HG03066 (cell line): Measurements from ENCODE around the gene RNU6-9.
"Not testable (repeated sequence)": the region's sequence is repeated elsewhere in the genome, so short reads cannot be mapped to it uniquely, and the experiment has no call there.

Experiments used
- ATAC-seq: cut with Tn5 transposase; IDR thresholded peaks from one replicate; pipeline ENCODE4 v1.9.1; 2021; ENCODE audit warnings: low read depth; ENCODE audit not compliant: unreplicated experiment

Gene RNU6-9

DNA sequence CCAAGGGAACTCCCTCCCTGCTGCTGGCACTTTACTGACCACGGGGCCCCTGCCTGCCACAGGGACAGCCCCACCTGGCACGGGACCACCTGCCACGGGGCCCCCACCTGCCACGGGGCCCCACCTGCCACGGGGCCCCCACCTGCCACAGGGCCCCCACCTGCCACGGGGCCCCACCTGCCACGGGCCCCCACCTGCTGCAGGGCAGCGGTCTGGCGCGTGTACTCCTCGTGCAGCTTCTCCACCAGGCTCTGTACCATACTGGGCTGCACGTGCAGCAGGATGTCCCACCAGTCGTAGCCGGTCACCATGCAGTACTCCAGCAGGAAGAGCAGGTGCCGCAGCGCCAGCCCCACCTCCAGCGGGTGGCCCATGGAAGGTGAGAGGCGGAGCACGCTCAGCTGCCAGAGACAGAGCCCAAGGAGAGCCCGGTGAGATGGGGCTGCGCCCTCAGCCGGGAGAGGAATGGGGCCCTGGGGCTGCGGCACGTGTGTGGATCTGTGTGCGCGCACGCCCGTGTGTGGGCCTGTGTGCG is 16.4 kb upstream of the RNU6-9 start:
- ATAC-seq: no peak

DNA sequence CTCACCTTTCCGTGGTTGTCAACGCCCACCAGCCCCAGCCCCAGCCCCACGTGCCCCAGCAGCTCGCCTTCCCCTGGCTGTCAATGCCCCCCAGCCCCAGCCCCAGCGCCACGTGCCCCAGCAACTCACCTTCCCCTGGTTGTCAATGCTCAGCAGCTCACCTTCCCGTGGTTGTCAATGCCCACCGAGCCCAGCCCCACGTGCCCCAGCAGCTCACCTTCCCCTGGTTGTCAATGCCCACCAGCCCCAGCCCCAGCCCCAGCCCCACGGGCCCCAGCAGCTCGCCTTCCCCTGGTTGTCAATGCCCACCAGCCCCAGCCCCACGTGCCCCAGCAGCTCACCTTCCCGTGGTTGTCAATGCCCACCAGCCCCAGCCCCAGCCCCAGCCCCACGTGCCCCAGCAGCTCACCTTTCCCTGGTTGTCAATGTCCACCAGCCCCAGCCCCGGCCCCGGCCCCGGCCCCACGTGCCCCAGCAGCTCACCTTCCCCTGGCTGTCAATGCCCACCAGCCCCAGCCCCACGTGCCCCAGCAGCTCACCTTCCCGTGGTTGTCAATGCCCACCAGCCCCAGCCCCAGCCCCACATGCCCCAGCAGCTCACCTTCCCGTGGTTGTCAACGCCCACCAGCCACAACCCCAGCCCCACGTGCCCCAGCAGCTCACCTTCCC is 15.2 kb upstream of the RNU6-9 start:
- ATAC-seq: not testable (repeated sequence)

DNA sequence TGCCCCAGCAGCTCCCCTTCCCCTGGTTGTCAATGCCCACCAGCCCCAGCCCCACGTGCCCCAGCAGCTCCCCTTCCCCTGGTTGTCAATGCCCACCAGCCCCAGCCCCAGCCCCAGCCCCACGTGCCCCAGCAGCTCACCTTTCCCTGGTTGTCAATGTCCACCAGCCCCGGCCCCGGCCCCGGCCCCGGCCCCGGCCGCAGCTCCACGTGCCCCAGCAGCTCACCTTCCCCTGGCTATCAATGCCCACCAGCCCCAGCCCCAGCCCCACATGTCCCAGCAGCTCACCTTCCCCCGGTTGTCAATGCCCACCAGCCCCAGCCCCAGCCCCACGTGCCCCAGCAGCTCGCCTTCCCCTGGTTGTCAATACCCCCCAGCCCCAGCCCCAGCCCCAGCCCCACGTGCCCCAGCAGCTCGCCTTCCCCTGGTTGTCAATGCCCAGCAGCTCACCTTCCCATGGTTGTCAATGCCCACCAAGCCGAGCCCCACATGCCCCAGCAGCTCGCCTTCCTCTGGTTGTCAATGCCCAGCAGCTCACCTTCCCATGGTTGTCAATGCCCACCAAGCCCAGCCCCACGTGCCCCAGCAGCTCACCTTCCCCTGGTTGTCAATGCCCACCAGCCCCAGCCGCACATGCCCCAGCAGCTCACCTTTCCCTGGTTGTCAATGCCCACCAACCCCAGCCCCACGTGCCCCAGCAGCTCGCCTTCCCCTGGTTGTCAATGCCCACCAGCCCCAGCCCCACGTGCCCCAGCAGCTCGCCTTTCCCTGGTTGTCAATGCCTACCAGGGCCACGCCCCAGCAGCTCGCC is 14.3 kb upstream of the RNU6-9 start:
- not testable (repeated sequence) for ATAC-seq

DNA sequence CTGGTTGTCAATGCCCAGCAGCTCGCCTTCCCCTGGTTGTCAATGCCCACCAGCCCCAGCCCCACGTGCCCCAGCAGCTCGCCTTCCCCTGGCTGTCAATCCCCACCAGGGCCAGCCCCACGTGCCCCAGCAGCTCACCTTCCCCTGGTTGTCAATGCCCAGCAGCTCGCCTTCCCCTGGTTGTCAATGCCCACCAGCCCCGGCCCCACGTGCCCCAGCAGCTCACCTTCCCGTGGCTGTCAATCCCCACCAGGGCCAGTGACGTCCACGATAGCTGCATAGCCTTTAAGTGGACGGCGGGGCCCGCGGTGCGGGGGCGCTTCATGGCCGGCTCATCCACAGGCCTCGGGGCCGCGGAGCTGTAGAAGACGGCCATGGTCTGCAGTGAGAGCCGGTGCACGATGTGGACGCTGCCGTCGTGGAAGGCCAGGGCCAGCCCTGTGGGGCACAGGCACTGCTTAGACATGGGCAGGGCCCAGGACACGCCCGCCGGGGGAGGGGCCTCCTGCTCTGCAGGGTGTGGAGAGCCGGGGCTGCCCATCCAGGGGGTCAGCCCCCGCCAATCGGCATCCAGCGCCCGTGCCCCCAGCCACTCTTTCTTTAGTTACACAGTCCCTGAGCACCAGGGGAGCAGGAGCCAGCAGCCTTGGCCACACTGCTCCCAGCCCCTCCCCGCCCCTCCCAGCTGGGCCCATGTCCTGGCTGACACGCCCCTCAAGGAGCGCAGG is 13.4 kb upstream of the RNU6-9 start:
- ATAC-seq: no peak

DNA sequence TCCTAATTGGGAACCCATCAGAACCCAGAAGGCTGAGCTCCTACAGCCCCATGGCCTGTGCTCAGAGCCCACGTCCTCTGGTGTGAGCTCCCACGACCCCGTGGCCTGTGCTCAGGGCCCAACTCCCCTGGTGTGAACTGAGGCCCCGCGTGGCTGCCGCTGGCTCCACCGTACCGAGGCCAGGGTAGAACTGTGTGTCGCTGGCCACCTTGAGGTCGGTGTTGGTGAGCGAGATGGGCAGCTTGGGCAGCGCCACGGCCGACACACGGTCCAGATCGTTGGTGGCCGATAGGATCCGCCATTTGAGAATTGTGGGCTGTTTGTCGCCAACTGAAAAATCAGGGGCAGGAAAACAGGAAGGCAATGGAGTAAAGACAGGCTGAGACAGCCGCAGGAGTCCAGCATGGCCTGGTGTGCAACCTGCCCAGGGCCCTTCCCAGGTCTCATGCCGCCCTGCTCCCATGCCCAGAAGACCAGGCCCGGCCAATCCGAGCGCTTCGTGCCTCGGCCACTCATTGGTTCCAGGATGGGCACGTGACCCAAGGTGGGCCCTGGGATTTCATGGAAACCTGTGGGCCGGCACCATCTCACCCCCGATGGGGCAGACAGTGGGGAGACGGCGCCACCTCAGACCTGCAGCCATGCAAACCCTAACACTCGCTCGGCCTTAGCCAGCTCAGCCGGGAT is 11.8 kb upstream of the RNU6-9 start:
- ATAC-seq: no peak

DNA sequence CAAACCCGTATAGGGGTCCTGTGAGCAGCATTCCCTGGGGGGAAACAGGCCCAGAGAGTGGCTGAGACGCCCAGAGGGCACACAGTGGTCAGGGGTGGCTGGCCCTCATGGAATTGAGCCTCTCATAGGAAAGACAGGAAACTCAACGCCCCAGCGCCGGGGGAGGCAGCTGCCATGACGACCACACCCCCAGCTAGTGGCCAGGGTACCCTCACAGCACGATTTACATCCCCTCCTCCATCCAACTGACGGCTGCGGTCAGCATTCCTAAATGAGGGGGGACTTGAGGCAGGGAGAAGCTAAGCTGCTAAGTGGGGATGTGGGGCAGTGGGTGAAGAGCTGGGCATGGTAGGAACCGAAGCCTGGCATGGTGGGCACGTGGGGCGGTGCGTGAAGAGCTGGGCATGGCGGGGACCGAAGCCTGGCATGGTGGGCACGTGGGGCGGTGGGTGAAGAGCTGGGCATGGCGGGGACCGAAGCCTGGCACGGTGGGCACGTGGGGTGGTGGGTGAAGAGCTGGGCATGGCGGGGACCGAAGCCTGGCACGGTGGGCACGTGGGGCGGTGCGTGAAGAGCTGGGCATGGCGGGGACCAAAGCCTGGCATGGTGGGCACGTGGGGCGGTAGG is 10.3 kb upstream of the RNU6-9 start:
- ATAC-seq: no peak

DNA sequence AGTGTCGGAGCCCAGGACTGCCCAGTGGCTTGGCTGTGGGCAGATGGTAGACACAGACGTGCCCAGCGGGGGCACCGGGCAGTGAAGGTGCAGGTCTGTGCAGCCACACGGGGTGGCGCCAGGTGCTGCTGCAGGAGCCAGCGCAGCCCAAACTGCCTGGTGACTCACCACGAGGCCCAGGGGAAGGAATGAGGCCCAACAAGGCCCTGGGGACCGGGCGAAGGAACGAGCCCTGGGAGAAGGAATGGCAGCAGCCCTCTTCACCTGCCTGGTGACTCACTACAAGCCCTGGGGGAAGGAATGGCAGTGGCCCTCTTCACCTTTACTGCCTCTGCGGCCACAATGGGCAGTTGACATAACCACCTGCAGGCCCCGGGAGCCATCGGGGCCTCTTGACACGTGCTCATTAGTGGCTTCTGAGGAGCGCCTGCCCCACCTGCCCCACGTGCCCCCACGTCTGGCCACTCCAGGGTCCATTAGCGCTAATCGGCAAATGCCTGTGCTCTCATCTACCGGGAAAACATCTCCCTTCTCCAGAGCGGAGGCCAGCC is 9.5 kb upstream of the RNU6-9 start:
- no peak for ATAC-seq

DNA sequence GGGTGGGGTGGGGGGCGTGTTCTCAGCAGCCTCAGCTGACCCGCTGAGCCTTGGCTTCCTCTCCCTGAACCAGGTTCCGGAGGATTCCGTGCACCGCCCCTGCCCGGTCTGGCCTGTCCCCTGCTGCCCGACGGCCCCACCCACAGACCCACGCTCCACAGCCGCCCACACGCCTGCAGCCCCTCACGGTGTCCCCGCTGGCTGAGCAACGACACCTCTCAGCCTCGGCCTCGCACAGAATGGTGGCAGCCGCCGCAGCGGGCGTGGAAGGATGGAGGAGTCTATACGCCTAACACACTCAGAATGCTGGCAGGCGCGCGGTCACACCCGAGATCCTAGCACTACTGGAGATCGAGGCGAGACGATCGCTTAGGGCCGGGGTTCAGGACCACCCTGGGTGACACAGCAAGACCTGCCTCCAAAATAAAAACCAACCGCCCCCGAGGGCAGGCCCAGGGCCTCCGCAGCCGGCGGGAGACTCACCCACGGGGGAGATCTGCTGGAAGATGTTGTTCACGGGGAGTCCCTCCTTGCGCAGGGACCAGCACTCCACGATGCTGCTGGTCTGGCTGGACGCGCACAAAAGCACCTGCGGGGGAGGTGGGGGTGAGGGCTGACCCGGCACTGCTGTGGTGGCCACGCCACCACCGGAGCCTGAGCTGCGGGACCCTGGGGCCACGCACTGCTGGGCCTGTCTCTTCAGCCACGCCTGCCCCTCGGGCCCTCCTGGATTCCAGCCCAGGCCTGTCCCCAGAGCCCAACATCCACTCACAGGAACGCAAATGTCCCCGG is 8.7 kb upstream of the RNU6-9 start:
- ATAC-seq: no peak

DNA sequence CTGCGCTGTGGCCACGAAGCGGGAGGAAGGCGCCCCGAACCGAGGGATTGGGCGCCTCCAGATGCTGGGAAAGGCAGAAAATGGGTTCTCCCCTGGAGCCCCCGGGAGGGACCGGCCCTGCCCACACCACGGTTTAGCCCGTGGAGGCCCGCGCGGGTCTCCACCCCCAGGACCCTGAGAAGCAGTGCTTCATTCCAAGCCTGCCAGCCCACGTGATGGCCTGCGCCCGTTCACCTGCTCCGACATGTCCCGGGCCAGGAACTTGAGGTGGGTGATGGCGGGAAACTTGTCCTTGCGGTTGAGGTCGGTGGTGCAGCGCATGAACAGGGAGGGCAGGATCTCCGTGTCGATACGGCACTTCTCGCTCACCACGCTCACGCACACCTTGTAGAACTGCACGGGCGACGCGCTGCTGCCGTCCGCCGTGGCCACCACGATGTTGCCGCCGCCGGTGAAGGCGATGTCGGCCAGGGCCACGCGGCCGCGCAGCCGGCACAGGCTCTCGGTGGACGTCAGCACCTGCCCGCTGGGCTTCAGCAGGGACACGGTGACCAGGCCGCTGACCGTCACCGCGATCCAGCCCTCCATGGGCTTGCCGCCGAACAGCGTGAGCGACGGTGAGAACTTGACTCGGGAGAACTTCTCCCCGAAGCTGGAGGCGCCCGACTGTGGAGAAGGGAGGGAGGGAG is 7.6 kb upstream of the RNU6-9 start:
- ATAC-seq: no peak

DNA sequence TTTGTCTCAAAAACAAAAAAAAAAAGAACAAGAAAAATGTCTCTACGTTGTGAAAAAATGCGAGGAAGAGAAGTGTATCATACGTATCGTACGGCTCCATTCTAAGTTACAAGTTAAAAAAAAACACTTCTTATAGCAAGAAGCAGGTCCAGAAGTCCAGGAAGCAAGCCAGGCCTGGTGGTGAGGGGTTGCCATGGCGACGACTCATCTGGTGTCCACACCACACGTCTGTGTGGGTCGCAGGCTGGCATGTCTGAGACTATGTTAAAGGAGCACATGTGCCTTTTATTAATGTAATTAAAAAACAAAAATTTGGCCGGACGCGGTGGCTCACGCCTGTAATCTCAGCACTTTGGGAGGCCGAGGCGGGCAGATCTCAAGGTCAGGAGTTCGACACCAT is 6.2 kb upstream of the RNU6-9 start:
- ATAC-seq: no peak

DNA sequence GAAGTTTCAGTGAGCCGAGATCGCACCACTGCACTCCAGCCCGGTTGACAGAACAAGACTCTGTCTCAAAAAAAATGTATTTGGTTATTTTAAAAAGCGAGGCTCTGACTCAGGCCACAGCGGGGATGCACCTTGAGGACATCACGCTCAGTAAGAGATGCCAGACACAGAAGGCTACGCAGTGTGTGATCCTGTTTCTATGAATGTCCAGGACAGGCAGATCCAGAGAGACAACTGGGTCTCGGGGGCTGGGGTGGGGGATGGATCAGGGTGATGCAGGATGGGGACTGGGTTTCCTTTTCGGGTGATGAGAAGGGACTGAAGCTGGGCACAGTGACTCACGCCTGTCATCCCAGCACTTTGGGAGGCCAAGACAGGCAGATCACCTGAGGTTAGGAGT is 5.7 kb upstream of the RNU6-9 start:
- ATAC-seq: no peak

DNA sequence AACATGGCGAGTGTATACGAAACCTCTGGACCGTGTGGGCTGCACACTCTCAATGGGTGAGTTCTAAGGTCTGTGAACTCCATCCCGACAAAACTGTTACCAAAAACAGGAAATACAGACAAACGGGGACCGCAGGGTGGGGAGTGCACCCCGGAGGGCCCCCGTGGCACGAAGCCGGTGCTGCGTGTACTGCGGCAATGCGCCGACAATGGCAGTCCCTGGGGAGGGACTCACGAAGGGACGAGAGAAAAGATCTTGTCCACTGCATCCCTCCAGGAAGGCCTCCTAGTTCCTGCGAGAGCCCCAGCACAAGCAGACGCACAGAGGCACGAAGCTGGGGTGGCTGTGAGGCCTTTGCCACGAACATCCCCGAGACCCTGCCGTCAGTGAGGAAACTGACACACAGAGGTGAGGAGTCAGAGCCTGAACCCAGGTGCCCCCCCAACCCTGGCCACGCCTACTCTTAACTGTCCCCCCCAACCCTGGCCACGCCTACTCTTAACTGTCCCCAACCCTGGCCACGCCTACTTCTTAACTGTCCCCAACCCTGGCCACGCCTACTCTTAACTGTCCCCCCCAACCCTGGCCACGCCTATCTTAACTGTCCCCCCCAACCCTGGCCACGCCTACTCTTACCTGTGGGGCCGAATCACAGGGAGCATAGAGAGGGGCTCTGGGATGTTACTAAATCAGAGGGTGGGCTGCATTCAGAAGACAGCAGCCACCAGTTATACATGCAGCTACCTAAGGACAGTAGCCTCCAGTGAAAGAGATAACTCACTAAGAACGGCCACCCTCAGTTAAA is 4.5 kb upstream of the RNU6-9 start:
- no peak for ATAC-seq

DNA sequence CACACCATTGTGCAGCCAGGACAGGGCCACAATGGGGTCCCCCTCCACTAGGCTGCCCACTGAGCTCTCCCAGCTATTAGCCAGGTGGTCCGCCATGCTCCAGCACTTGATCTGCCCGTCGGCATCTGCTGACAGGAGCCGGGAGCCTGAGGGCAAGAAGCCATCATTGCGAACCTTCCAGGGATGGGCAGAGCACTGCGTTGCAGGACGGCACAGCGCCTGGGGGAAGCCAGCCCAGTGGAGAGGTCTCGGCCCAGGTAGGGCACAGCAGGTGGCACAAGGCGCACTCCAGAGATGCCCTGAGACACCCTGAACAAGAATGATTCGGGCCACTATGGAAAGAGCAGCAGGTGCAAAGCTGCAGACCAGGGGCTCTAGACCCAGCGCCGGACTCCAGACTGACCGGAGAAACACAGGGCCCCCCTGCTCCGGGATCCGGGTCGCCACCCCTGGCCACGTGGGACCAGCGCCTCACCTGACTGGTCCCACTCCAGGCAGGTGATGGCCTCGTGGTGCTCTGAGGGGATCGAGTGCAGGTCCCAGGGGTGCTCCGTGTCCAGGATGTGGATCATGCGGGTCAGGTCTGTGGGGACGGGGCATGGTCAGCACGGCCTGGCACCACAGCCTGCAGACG is 3.5 kb upstream of the RNU6-9 start:
- no peak for ATAC-seq

DNA sequence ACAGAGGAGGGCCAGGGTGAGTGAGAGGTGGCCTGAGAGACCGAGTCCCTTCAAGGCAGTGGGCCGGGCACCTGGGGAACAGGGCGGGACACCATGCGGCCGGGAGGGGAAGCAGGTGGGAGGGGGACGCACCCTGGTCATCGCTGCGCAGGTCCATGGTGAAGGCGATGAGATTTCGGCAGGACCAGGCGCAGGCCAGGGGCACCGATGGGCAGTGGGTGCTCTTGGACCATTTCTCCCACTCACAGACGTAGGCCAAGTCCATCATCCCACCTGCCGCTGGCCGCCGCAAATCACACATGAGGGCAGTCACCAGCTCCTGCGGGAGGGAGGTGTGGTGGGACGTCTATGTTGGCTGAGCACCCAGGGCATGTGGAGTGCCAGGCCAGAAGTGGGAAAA is 2.5 kb upstream of the RNU6-9 start:
- no peak for ATAC-seq

DNA sequence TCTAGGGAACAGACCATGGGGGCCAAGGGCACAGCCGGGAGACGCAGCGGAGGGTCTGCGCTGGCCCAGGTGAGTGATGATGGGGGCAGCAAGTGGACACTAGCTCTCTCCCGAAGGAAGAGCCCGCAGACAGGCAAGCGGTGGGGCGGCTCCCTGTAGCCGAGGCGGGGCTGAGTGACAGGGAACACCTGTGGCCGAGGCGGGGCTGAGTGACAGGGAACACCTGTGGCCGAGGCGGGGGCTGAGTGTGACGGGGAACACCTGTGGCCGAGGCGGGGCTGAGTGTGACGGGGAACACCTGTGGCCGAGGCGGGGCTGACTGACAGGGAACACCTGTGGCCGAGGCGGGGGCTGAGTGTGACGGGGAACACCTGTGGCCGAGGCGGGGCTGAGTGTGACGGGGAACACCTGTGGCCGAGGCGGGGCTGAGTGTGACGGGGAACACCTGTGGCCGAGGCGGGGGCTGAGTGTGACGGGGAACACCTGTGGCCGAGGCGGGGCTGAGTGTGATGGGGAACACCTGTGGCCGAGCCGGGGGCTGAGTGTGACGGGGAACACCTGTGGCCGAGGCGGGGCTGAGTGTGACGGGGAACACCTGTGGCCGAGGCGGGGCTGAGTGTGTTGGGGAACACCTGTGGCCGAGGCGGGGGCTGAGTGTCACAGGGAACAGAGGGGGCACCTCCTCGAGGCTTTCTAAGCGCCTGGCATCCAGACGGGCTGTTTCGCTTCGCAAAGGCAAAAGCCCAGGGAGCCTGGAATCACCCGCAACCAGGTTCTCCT is 1.7 kb upstream of the RNU6-9 start:
- not testable (repeated sequence) for ATAC-seq

DNA sequence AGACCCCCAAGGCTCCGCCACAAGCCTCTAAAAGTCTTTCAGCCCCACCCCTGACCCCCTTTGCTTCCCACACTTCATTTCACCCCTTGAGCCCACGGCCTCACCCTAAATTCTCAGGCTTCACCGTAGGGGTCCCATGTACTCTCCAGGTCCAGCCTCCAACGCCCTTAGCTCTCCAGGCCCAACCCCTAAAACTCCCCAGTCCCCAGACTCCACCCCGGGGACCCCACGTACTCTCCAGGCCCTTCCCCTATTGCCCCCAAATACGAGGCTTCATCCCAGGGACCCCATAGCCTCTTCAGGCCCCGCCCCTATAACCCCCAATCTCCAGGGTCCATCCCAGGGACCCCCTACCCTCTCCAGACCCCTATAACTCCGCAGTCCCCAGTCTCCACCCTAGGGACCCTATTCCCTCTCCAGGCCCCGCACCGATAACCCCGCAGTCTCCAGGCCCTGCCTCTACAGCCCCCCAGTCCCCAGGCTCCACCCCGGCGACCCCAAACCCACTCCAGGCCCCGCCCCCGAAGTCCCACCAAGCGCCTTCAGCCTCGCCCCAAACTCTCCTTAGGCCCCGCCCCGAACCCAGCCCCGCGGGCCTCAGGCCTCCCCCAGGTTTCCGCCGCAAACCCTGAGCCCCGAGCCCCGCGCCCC is 916 bp upstream of the RNU6-9 start:
- no peak for ATAC-seq
